Natural killer cell (primary cell): Measurements from ENCODE around the gene ADAMTS3. TPM values are rescaled to one million over a fixed set of nuclear protein-coding genes. Genes with fewer than 3 reads are reported as not detected.

Experiments
- ATAC-seq, 3 donors: fragments of 150-1000 bp in 2 of 3; fragments of 200-7000 bp in 1 of 3; cut with Tn5 transposase; 1 replicate in 1 of 3; 2 replicates in 2 of 3; pipeline ENCODE4 v1.10.0; 2021; ENCODE audit warnings: mild to moderate bottlenecking in 2 of 3, moderate library complexity in 2 of 3
- DNase-seq, 2 donors: peaks; one replicate each; pipeline versions ENCODE4 v3.0.0 to v3.0.0-alpha.2; 2013 to 2021; ENCODE audit warnings: mixed read lengths in 1 of 2
- H3K27ac ChIP-seq: one replicate; pipeline ENCODE4 v1.5.1; 2013; ENCODE audit warnings: mild to moderate bottlenecking, low read length
- H3K27me3 ChIP-seq: one replicate; pipeline ENCODE4 v1.6.1; 2013; ENCODE audit warnings: low read length; ENCODE audit not compliant: control insufficient read depth, insufficient read depth
- H3K36me3 ChIP-seq: one replicate; pipeline ENCODE4 v1.6.1; 2013; ENCODE audit warnings: low read length; ENCODE audit not compliant: control insufficient read depth, insufficient read depth
- H3K4me1 ChIP-seq: one replicate; pipeline ENCODE4 v1.6.1; 2013; ENCODE audit warnings: low read length; ENCODE audit not compliant: control insufficient read depth, insufficient read depth
- H3K4me3 ChIP-seq: one replicate; pipeline ENCODE4 v1.5.1; 2013; ENCODE audit warnings: low read length
- H3K9me3 ChIP-seq: one replicate; pipeline ENCODE4 v1.6.1; 2013; ENCODE audit warnings: low read length; ENCODE audit not compliant: control insufficient read depth, insufficient read depth
- H3K27ac Mint-ChIP-seq, 2 donors: one replicate each; pipeline ENCODE4 v1.8.0; 2022; ENCODE audit warnings: mild to moderate bottlenecking in 2 of 2, mixed read lengths in 2 of 2, moderate library complexity in 1 of 2
- H3K27me3 Mint-ChIP-seq, 2 donors: one replicate each; pipeline ENCODE4 v1.8.0; 2022; ENCODE audit warnings: low read depth in 2 of 2, mixed read lengths in 2 of 2
- H3K36me3 Mint-ChIP-seq: one replicate; pipeline ENCODE4 v1.8.0; 2022; ENCODE audit warnings: mixed read lengths
- H3K4me1 Mint-ChIP-seq, 2 donors: one replicate each; pipeline ENCODE4 v1.8.0; 2022; ENCODE audit warnings: mixed read lengths in 2 of 2
- H3K4me3 Mint-ChIP-seq: one replicate; pipeline ENCODE4 v1.8.0; 2022; ENCODE audit warnings: mild to moderate bottlenecking, moderate library complexity, mixed read lengths
- H3K9me3 Mint-ChIP-seq, 2 donors: one replicate each; pipeline ENCODE4 v1.8.0; 2022; ENCODE audit warnings: mixed read lengths in 2 of 2
- CTCF ChIP-seq: fragments of 200-600 bp; IDR thresholded peaks from one replicate; pipeline ENCODE4 v1.8.0; 2022; ENCODE audit warnings: antibody characterized with exemption
- WGBS: methylation state at CpG from one replicate; pipeline ENCODE4 v1.1.7; 2013; ENCODE audit warnings: missing lambda C conversion rate; ENCODE audit not compliant: insufficient coverage; 5-methylcytosine and 5-hydroxymethylcytosine counted together
- intact Hi-C: fragments of 100-400 bp; cut with micrococcal nuclease; formaldehyde crosslinking; loops from one replicate; pipeline ENCODE4 v1.14.2; 2022
- total RNA-seq, 4 donors: library from RNA; stranded (reverse); fragments of 120-200 nt in 1 of 4; gene quantifications; one replicate each; pipeline versions ENCODE4 v1.2.3 to v1.2.4, GENCODE V29; 2013 to 2022

Gene ADAMTS3
- total RNA-seq, 3 donors from 2014 or later (not counting 1 experiment from before 2014, with no cell fraction given): 0.30 TPM; not detected in 2

GRCh38 chr4:72405417-72405816 lies 163.6 kb downstream of the ADAMTS3 start:
- Mint-ChIP-seq H3K9me3 (peaks cover 0 to 3% of the 10 kb centered on the region in 2 donors), H3K4me1 (no peaks in the 10 kb centered on the region), H3K36me3 (no peaks in the 10 kb centered on the region), H3K27me3 (no peaks in the 10 kb centered on the region), H3K27ac (no peak overlapping the region), H3K4me3 (no peak overlapping the region)
- Histone ChIP-seq H3K27me3 (no peaks in the 10 kb centered on the region), H3K27ac (no peak overlapping the region), H3K36me3 (no peaks in the 10 kb centered on the region), H3K9me3 (no peaks in the 10 kb centered on the region), H3K4me1 (no peaks in the 10 kb centered on the region), H3K4me3 (no peak overlapping the region)
- DNase-seq: no peak
- intact Hi-C loops: no loop called here
- TF ChIP-seq CTCF: no peak
- no peak for ATAC-seq

GRCh38 chr4:72397314-72397713 lies 171.7 kb downstream of the ADAMTS3 start:
- WGBS: 92% methylated on average over 5 of the region's 7 CpGs
- TF ChIP-seq CTCF: no peak

GRCh38 chr4:72394012-72394663 lies 174.9 kb downstream of the ADAMTS3 start:
- H3K9me3 ChIP-seq: no peaks in the 10 kb centered on the region
- H3K36me3 Mint-ChIP-seq: no peaks in the 10 kb centered on the region
- H3K4me3 Mint-ChIP-seq: no peak overlapping the region
- no peak overlapping the region for H3K4me3 ChIP-seq
- H3K27me3 Mint-ChIP-seq: no peaks in the 10 kb centered on the region
- H3K4me1 Mint-ChIP-seq: no peaks in the 10 kb centered on the region
- H3K27me3 ChIP-seq: no peaks in the 10 kb centered on the region
- ATAC-seq (no peak), DNase-seq (no peak)
- peaks cover 0 to 3% of the 10 kb centered on the region in 2 donors for H3K9me3 Mint-ChIP-seq
- H3K27ac ChIP-seq: no peak overlapping the region
- 91% methylated on average over 2 of the region's 3 CpGs for WGBS
- TF ChIP-seq CTCF: no peak
- no peaks in the 10 kb centered on the region for H3K4me1 ChIP-seq
- H3K36me3 ChIP-seq: no peaks in the 10 kb centered on the region
- H3K27ac Mint-ChIP-seq: no peak overlapping the region
- intact Hi-C loops: no loop called here

More at GRCh38 chr4:72397314-72397713, 171.7 kb downstream of the ADAMTS3 start:
- Histone ChIP-seq H3K27ac (no peak overlapping the region), H3K36me3 (no peaks in the 10 kb centered on the region), H3K9me3 (no peaks in the 10 kb centered on the region), H3K4me1 (no peaks in the 10 kb centered on the region), H3K27me3 (no peaks in the 10 kb centered on the region), H3K4me3 (no peak overlapping the region)
- ATAC-seq (no peak), DNase-seq (no peak)
- no peaks in the 10 kb centered on the region for H3K9me3 Mint-ChIP-seq
- no peaks in the 10 kb centered on the region for H3K27me3 Mint-ChIP-seq
- H3K4me3 Mint-ChIP-seq: no peak overlapping the region
- no peak overlapping the region for H3K27ac Mint-ChIP-seq
- no peaks in the 10 kb centered on the region for H3K4me1 Mint-ChIP-seq
- H3K36me3 Mint-ChIP-seq: no peaks in the 10 kb centered on the region
- intact Hi-C loops: no loop called here

GRCh38 chr4:72391281-72391680 lies 177.7 kb downstream of the ADAMTS3 start:
- H3K4me3 Mint-ChIP-seq: no peak overlapping the region
- H3K36me3 Mint-ChIP-seq: no peaks in the 10 kb centered on the region

More at GRCh38 chr4:72391281-72391680, 177.7 kb downstream of the ADAMTS3 start:
- no peaks in the 10 kb centered on the region for H3K4me1 ChIP-seq
- H3K27ac ChIP-seq: no peak overlapping the region
- DNase-seq (no peak), ATAC-seq (no peak)
- intact Hi-C loops: no loop called here
- peaks cover 0 to 3% of the 10 kb centered on the region in 2 donors for H3K9me3 Mint-ChIP-seq
- no CpG with 5 or more reads among the region's 2 CpGs for WGBS
- no peaks in the 10 kb centered on the region for H3K27me3 Mint-ChIP-seq
- peaks cover 2% of the 10 kb centered on the region for H3K9me3 ChIP-seq
- no peaks in the 10 kb centered on the region for H3K27me3 ChIP-seq
- no peaks in the 10 kb centered on the region for H3K4me1 Mint-ChIP-seq
- H3K36me3 ChIP-seq: no peaks in the 10 kb centered on the region
- no peak overlapping the region for H3K27ac Mint-ChIP-seq
- no peak overlapping the region for H3K4me3 ChIP-seq
- no peak for TF ChIP-seq CTCF
